Erythroblast (primary cell): ENCODE data around the gene CAMSAP3.

ENCODE experiments used
- GATA1 ChIP-seq: IDR thresholded peaks from 2 replicates; pipeline ENCODE4 v1.6.1; 2011; ENCODE audit warnings: low read depth, mild to moderate bottlenecking, control low read depth, low read length, moderate library complexity
- POLR2A ChIP-seq: IDR thresholded peaks from 2 replicates; pipeline ENCODE4 v1.6.1; 2011; ENCODE audit warnings: mild to moderate bottlenecking, low read length

DNA sequence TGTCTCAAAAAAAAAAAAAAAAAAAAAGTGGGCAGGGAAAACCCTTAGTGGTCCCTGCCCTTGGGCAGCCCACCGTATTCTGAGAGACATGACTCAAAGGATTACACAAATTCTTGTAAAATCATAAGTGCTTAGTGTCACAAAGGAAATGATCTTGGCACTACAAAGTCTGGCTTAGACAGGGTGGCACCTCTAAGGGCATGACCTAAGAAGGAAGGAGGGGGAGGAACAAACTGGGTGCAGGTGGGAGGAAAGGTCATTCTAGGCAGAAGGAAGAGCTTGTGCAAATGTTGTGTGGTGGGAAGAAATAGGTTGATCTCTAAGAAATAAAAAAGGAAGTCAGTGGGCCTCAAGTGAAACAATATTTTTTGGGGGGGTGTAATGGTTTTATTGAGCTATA, 49.8 kb upstream of the CAMSAP3 start:
- no peak for TF ChIP-seq GATA1
- TF ChIP-seq POLR2A = no peak
